Stimulated activated CD4-positive, alpha-beta T cell treated with anti-CD3 and anti-CD28 coated beads, TNF-alpha, amount 100 ng/mL, for 48 hours (primary cell): ENCODE measurements around the gene NRP1.

Experiments
- DNase-seq, 3 donors: peaks; one replicate each; pipeline ENCODE4 v3.0.0-alpha.2; 2020; ENCODE audit warnings: low read depth in 3 of 3

NRP1 gene

DNA sequence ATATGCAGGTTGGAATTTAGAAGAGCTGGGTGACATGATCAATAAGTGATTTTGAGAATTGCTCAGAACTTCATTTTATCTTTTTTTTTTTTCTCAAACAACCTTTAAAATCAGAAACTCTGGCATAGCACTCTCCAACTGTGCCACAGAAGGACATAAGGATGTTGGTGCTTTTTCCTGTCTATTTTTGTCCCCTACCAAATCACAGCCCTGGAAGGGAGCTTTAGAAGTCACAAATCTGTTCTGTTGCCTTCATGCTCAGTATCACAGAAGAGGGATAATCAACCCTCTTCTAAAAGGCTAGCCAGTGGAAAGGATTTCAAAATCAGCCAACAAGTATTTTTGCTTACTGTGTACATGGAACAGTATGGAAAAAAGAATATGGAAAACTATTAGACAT, 14.8 kb upstream of the NRP1 start:
- DNase-seq = no peak

GRCh38 chr10:33347211-33347610, 12.7 kb upstream of the NRP1 start:
- DNase-seq = no peak

- no peak for DNase-seq
Measured at GRCh38 chr10:33345236-33345635, 10.8 kb upstream of the NRP1 start.

DNA sequence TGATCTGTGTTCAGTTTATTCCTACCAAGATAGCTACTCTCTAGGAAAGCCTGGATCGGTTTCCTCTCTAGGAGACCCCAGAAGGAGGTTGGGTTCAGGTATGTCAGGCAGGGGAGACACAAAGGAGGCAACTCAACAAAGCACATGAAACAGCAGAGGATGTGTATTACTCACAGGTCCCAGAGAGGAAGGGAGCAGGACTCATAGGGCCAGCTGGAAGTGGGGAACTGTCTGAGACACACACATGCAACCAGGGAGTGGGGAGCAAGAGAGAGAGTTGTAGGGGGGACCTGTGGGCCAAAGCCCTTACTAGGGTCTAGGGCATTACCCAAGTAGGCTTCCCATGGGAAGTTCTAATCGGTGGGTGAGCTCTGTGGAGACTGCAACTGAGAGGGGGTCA, 10.2 kb upstream of the NRP1 start:
- no peak for DNase-seq

- no peak for DNase-seq
Measured at GRCh38 chr10:33341637-33342036, 7.2 kb upstream of the NRP1 start.

GRCh38 chr10:33337326-33337957, 3.0 kb upstream of the NRP1 start:
- DNase-seq = no peak

GRCh38 chr10:33336582-33337325, 2.3 kb upstream of the NRP1 start:
- DNase-seq = no peak

GRCh38 chr10:33335801-33336581, 1.5 kb upstream of the NRP1 start:
- no peak for DNase-seq

DNA sequence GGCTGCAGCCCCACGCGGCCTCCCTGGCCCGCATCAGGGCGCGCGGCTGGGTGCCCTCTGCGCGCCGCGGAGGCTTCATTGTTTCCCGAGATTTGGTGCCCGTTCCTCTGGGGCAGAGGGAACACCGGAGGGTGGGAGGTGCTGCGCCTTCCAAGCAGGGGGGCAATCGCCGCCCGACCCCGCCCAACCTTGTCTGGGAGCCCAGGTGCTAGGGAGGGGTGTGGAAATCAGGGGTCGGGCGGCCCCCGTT, 1.0 kb upstream of the NRP1 start:
- no peak for DNase-seq

DNA sequence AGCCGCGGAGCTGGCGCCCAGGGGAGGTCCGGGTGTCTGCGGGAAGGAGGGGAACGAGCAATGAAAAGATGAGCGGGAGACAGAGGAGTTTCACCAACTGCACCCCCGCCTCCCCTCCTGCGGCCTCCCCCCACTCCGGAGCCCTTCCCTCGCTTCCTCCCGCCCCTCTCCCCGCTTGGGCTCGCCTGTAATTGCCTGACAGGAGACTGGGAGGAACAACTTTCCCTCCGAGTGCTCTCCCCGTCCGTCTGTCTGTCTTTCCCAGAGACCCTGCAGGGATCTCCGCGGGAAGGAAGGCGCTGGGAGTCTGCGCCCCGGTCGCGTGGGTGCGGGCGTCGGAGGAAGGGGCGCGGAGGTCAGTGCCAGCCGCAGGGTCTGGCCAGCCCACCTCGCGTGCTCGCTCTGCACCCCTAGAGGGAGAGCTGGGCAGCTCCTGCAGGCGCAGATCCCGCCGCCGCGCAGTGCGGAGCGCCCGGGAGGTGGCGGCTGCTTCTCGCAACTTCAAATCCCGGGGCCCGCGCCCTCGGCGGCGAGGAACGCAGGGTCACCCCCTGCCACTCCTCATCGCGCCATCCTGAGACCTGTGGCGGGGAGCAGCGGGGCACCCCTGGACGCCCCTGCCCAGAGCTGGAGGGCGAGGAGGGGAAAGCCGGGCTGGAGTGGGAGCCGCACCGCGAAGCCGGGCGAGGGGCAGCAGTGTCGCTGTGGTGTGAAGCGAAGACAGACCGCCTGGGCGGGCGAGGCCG, 511 bp upstream of the NRP1 start:
- DNase-seq = peak in 1 of 3 donors; percentile 18

DNA sequence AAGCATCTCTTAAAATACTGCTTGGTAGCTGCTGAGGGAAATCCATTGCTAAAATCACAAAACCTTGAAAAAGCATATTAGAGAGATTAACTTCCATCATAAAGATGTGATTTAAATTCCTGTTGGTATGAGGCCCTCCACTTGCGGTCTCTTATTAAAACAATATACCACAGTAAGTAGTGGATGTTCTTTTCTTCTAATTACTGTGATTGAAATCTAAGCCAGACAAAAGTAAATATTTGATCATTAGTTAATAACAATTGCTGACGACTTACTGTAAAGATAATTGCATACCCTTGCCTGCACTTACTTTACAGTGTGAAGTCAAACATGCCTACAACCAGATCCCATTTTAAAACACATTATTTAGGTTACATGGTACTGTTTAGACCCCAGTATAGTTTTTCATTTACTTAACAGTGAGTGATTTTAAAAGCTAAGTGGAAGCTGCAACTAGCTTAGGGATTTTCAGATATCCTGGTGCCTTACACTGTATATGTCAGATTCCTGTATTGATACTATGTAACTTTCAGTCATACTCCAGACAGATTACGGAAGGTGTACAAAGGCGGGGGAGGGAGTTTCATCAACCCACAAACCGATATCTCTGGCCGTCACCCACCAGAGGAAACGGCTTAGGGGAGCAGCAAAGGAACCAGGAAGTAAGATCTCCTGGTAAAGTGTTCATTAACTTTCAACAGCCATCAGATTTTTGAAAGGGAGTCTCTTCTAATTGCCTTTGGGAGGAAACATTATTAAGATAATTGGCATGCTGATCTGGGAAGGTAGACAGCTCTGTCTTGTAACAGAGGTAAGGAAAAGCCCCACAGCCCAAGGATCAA, 986 bp downstream of the NRP1 start:
- no peak for DNase-seq

GRCh38 chr10:33332183-33333065, 2.0 kb downstream of the NRP1 start:
- no peak for DNase-seq

DNA sequence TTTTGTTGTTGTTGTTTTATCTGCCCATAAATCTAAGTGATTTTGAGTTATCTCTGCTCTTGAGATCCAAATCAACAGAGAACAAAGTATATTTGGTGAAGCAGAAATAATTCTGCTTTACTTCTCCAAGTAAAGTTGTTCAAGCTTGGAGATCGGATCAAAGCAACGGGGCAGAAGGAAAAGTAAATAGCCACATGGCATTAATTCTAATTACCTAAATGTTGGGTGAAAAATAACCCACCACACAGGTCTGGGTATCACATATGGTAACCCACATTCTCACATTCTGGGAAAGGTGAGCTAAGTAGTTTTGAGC, 3.1 kb downstream of the NRP1 start:
- DNase-seq = no peak

GRCh38 chr10:33330543-33331378, 3.7 kb downstream of the NRP1 start:
- DNase-seq = peak; percentile 63 to 75 (median 73)

DNA sequence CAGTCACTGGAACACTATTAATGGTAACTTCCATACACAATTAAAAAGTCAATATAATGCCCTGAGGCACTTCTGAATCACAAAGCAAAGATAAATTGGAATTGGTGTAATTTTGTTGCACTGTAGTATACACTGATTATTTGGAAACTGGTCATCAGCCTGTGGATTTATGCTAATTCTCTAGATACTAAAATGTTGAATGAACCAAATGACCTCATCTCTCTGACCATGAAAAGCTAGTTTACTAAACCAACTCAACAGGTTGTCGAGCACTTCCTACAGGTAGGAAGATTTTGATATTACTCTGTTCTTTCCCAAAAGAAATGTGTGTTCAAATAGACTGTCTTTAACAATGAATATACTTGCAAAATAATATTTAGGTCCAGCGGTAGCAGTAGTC, 5.3 kb downstream of the NRP1 start:
- DNase-seq = no peak

- DNase-seq = no peak
Measured at GRCh38 chr10:33328253-33328652, 6.2 kb downstream of the NRP1 start.

DNA sequence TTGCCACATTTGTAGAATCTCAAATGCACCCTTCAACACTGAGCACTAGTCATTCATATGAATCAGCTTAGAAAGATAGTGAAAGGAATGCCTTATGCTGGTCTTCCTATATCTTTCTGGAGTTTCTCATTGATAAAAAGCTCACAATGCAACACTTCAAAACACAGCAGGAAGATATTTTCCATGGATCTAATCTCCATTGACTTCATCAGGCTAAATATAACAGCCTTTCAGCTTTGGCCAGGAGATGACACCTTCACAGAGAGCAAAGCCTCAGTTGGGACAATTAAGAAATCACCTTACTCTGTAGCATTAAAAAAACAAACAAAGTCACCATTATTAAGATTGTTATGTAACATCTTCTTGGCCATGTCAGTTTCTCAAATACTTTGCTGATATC, 6.7 kb downstream of the NRP1 start:
- no peak for DNase-seq

- no peak for DNase-seq
Measured at GRCh38 chr10:33326933-33327332, 7.5 kb downstream of the NRP1 start.

DNA sequence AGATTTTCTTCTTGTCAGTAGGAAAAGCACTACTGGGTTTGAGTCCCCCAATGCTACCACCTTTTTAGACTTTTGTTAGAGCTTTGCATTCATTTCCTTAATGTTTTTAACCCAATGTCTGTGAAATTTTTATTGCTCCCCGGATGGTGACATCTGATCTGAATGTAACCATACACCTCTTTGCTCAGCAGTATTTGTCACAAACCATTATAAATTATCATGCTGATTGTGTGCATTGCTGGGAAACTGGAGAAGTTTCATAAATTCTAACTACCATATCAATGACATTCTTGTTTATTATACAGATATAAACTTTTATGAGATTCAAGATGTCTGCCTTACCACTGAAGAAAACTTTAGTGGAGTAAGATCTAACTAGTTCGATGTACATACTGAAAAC, 8.5 kb downstream of the NRP1 start:
- no peak for DNase-seq

GRCh38 chr10:33323721-33324120, 10.7 kb downstream of the NRP1 start:
- DNase-seq = no peak
